Liver (tissue), 3 donors: ENCODE measurements around the gene AKT2.

Source experiments
- ATF3 ChIP-seq: IDR thresholded peaks from 2 replicates; pipeline ENCODE4 v1.6.1; 2016; ENCODE audit warnings: antibody characterized with exemption
- CTCF ChIP-seq: fragments of 150-350 bp; IDR thresholded peaks from 2 replicates; pipeline ENCODE4 v1.5.1; 2017; ENCODE audit warnings: improper control_type of control experiment, low read depth, low read length; ENCODE audit not compliant: missing input control
- EGR1 ChIP-seq, 2 donors: IDR thresholded peaks; 2 replicates each; pipeline ENCODE4 v1.6.1; 2016 to 2018; ENCODE audit warnings: antibody characterized with exemption in 2 of 2, low read depth in 2 of 2
- FOXA1 ChIP-seq: IDR thresholded peaks from 2 replicates; pipeline ENCODE4 v1.6.1; 2016; ENCODE audit warnings: antibody characterized with exemption
- HNF4G ChIP-seq: IDR thresholded peaks from 2 replicates; pipeline ENCODE4 v1.6.1; 2016; ENCODE audit warnings: antibody characterized with exemption
- donor health status: healthy.
- donor health status: healthy.

DNA sequence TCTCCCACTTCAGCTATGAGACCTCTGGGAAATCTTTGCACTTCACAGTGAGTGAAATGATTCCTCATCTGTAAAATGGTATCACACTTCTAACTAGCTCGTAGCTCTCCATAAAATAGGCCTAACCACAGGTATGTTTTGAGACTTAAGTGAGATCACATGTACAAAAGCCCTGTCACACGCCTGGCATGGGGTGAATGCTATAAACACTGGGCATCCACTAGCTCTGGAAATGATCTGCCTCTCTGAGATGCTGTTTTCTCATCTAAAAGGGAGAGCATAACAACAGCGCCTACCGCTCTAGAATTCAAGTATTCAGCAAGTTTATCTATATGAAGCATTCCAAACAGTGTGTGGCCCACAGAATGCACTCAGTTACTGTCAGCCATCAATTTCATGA, 2.2 kb downstream of the AKT2 start:
- TF ChIP-seq CTCF: no peak
- no peak for TF ChIP-seq HNF4G
- no peak for TF ChIP-seq ATF3
- no peak for TF ChIP-seq FOXA1
- TF ChIP-seq EGR1 (IDR thresholded peaks at IDR 0.05; ENCODE audit: low read depth in 2 of 2): no peak
